Mesodermal cell (in vitro differentiated cells): ENCODE data around the gene RGS6.

Experiments
- H3K27ac ChIP-seq: 2 replicates; pipeline ENCODE4 v1.7.0; 2013; ENCODE audit warnings: mild to moderate bottlenecking, low read depth, low read length, moderate library complexity; ENCODE audit not compliant: severe bottlenecking
- H3K36me3 ChIP-seq: 2 replicates; pipeline ENCODE4 v1.7.1; 2013; ENCODE audit warnings: mild to moderate bottlenecking, low read length, moderate library complexity; ENCODE audit not compliant: control insufficient read depth, insufficient read depth
- H3K4me1 ChIP-seq: one replicate; pipeline ENCODE4 v1.7.1; 2013; ENCODE audit warnings: mild to moderate bottlenecking, low read length; ENCODE audit not compliant: insufficient read depth, control insufficient read depth, poor library complexity, severe bottlenecking
- H3K4me3 ChIP-seq: 2 replicates; pipeline ENCODE4 v1.7.0; 2013; ENCODE audit warnings: low read length, control low read depth, mild to moderate bottlenecking; ENCODE audit not compliant: insufficient read depth, poor library complexity, severe bottlenecking; ENCODE audit errors: extremely low read depth
- H3K9me3 ChIP-seq: 2 replicates; pipeline ENCODE4 v1.7.1; 2013; ENCODE audit warnings: mild to moderate bottlenecking, low read length, moderate library complexity; ENCODE audit not compliant: control insufficient read depth
- WGBS, 2 experiments: methylation state at CpG; one replicate each; pipeline ENCODE4 v1.1.5; 2013; ENCODE audit warnings: missing lambda C conversion rate in 2 of 2; ENCODE audit not compliant: insufficient coverage in 2 of 2; 5-methylcytosine and 5-hydroxymethylcytosine counted together

The RGS6 gene

GRCh38 chr14:71985538-71986189 is 53.4 kb downstream of the RGS6 start:
- 81% methylated on average over 3 of the region's 3 CpGs; no CpG with 5 or more reads in 1 of the 2 experiments for WGBS, 2 experiments
- no peak overlapping the region for H3K27ac ChIP-seq
- H3K9me3 ChIP-seq: no peaks in the 10 kb centered on the region
- H3K4me1 ChIP-seq: peaks cover 4% of the 10 kb centered on the region
- no peaks in the 10 kb centered on the region for H3K36me3 ChIP-seq
- no peak overlapping the region for H3K4me3 ChIP-seq

- H3K9me3 ChIP-seq: no peaks in the 10 kb centered on the region
Observed at GRCh38 chr14:71988476-71988875, 56.2 kb downstream of the RGS6 start.

GRCh38 chr14:71988939-71989338 is 56.7 kb downstream of the RGS6 start:
- no peak overlapping the region for H3K4me3 ChIP-seq
- 89 to 100% methylated on average over 2 to 3 of the region's 3 CpGs for WGBS, 2 experiments

More at GRCh38 chr14:71988476-71988875, 56.2 kb downstream of the RGS6 start:
- 91 to 100% methylated on average over 2 to 5 of the region's 5 CpGs for WGBS, 2 experiments
- Histone ChIP-seq H3K4me1 (peaks cover 4% of the 10 kb centered on the region), H3K27ac (no peak overlapping the region), H3K36me3 (no peaks in the 10 kb centered on the region), H3K4me3 (no peak overlapping the region)

GRCh38 chr14:71994416-71994815 is 62.2 kb downstream of the RGS6 start:
- no peaks in the 10 kb centered on the region for H3K4me1 ChIP-seq
- WGBS, 2 experiments: 86 to 95% methylated on average over 3 to 5 of the region's 5 CpGs
- H3K9me3 ChIP-seq: no peaks in the 10 kb centered on the region
- no peaks in the 10 kb centered on the region for H3K36me3 ChIP-seq
- no peak overlapping the region for H3K27ac ChIP-seq
- no peak overlapping the region for H3K4me3 ChIP-seq

More at GRCh38 chr14:71988939-71989338, 56.7 kb downstream of the RGS6 start:
- Histone ChIP-seq H3K4me1 (peaks cover 4% of the 10 kb centered on the region), H3K9me3 (no peaks in the 10 kb centered on the region), H3K27ac (no peak overlapping the region), H3K36me3 (no peaks in the 10 kb centered on the region)

- WGBS, 2 experiments: 94% methylated on average over 8 of the region's 9 CpGs
- H3K27ac ChIP-seq: no peak overlapping the region
- no peaks in the 10 kb centered on the region for H3K4me1 ChIP-seq
- no peaks in the 10 kb centered on the region for H3K36me3 ChIP-seq
- H3K9me3 ChIP-seq: no peaks in the 10 kb centered on the region
- H3K4me3 ChIP-seq: no peak overlapping the region
Observed at GRCh38 chr14:71995741-71996140, 63.5 kb downstream of the RGS6 start.

GRCh38 chr14:71996610-71997009 is 64.4 kb downstream of the RGS6 start:
- H3K4me3 ChIP-seq: no peak overlapping the region
- H3K4me1 ChIP-seq: no peaks in the 10 kb centered on the region
- H3K36me3 ChIP-seq: no peaks in the 10 kb centered on the region
- H3K9me3 ChIP-seq: no peaks in the 10 kb centered on the region
- no peak overlapping the region for H3K27ac ChIP-seq
- WGBS, 2 experiments: 85 to 94% methylated on average over 3 of the region's 3 CpGs

GRCh38 chr14:72000907-72001306 is 68.7 kb downstream of the RGS6 start:
- WGBS, 2 experiments: 90 to 96% methylated on average over 8 to 9 of the region's 9 CpGs
- Histone ChIP-seq H3K4me1 (no peaks in the 10 kb centered on the region), H3K36me3 (no peaks in the 10 kb centered on the region), H3K9me3 (no peaks in the 10 kb centered on the region), H3K27ac (no peak overlapping the region), H3K4me3 (no peak overlapping the region)

GRCh38 chr14:72002731-72003130 is 70.5 kb downstream of the RGS6 start:
- WGBS, 2 experiments: 92 to 94% methylated on average over 2 to 3 of the region's 3 CpGs

GRCh38 chr14:72008666-72009065 is 76.4 kb downstream of the RGS6 start:
- Histone ChIP-seq H3K4me3 (no peak overlapping the region), H3K27ac (no peak overlapping the region), H3K4me1 (no peaks in the 10 kb centered on the region), H3K9me3 (no peaks in the 10 kb centered on the region), H3K36me3 (no peaks in the 10 kb centered on the region)

More at GRCh38 chr14:72002731-72003130, 70.5 kb downstream of the RGS6 start:
- H3K36me3 ChIP-seq: no peaks in the 10 kb centered on the region
- no peaks in the 10 kb centered on the region for H3K9me3 ChIP-seq
- no peak overlapping the region for H3K4me3 ChIP-seq
- H3K27ac ChIP-seq: no peak overlapping the region
- no peaks in the 10 kb centered on the region for H3K4me1 ChIP-seq

GRCh38 chr14:72010474-72010873 is 78.2 kb downstream of the RGS6 start:
- H3K4me1 ChIP-seq: no peaks in the 10 kb centered on the region
- no peak overlapping the region for H3K27ac ChIP-seq
- H3K9me3 ChIP-seq: no peaks in the 10 kb centered on the region
- 83% methylated on average over 1 of the region's 3 CpGs; no CpG with 5 or more reads in 1 of the 2 experiments for WGBS, 2 experiments
- no peak overlapping the region for H3K4me3 ChIP-seq
- no peaks in the 10 kb centered on the region for H3K36me3 ChIP-seq

GRCh38 chr14:72013721-72014345 is 81.6 kb downstream of the RGS6 start:
- no peak overlapping the region for H3K27ac ChIP-seq
- no peak overlapping the region for H3K4me3 ChIP-seq
- no peaks in the 10 kb centered on the region for H3K36me3 ChIP-seq
- H3K9me3 ChIP-seq: no peaks in the 10 kb centered on the region
- H3K4me1 ChIP-seq: no peaks in the 10 kb centered on the region
- 88 to 90% methylated on average over 6 to 7 of the region's 8 CpGs for WGBS, 2 experiments
